GM13977 (cell line): Measurements from ENCODE around the gene CMSS1.

Source experiments
- DNase-seq: peaks from one replicate; pipeline ENCODE4 v3.0.0; 2012; ENCODE audit warnings: low spot score
- CTCF ChIP-seq: IDR thresholded peaks from 2 replicates; pipeline ENCODE4 v1.5.1; 2012; ENCODE audit warnings: mild to moderate bottlenecking, control low read depth; ENCODE audit not compliant: insufficient read depth; ENCODE audit errors: extremely low read depth, missing control alignments
- in situ Hi-C: fragments of 300-500 bp; cut with MboI; formaldehyde crosslinking; loops from one replicate; pipeline ENCODE4 v1.12.0; 2022; ENCODE audit warnings: low sequenced_read_pairs, low pct_unique_long_range_greater_than_20kb, mixed read lengths, inconsistent platforms; ENCODE audit not compliant: unreplicated experiment

CMSS1 gene

GRCh38 chr3:100209948-100210771, 392.5 kb downstream of the CMSS1 start:
- no peak for TF ChIP-seq CTCF
- in situ Hi-C loops, result no loop called here
- peak; percentile 77 for DNase-seq

GRCh38 chr3:100210772-100211135, 393.1 kb downstream of the CMSS1 start:
- DNase-seq, result peak; percentile 37
- in situ Hi-C loops, result no loop called here
- TF ChIP-seq CTCF, result no peak

GRCh38 chr3:100213891-100214573, 396.4 kb downstream of the CMSS1 start:
- DNase-seq, result no peak
- in situ Hi-C loops, result no loop called here
- no peak for TF ChIP-seq CTCF

- no peak for DNase-seq
- in situ Hi-C loops, result no loop called here
- no peak for TF ChIP-seq CTCF
Observed at GRCh38 chr3:100214574-100214964, 396.9 kb downstream of the CMSS1 start.

- in situ Hi-C loops, result no loop called here
- DNase-seq, result no peak
Observed at GRCh38 chr3:100216713-100217112, 399.1 kb downstream of the CMSS1 start.

GRCh38 chr3:100221159-100221558, 403.5 kb downstream of the CMSS1 start:
- TF ChIP-seq CTCF, result no peak
- in situ Hi-C loops, result no loop called here
- DNase-seq, result no peak

More at GRCh38 chr3:100216713-100217112, 399.1 kb downstream of the CMSS1 start:
- TF ChIP-seq CTCF, result no peak
